Thymus (tissue), 11 donors: ENCODE measurements around the gene PRKAG2. TPM values are rescaled to one million over a fixed set of nuclear protein-coding genes. Genes with fewer than 3 reads are reported as not detected.

Experiments
- DNase-seq, 9 donors: peaks; one replicate each; pipeline ENCODE4 v3.0.0-alpha.2; 2013; ENCODE audit warnings: low spot score in 9 of 9, low read depth in 6 of 9, missing footprints in 1 of 9
- H3K27ac ChIP-seq, 2 donors: one replicate each; pipeline ENCODE4 v1.5.1; 2013; ENCODE audit warnings: control low read depth in 1 of 2, low read depth in 1 of 2, low read length in 1 of 2, mild to moderate bottlenecking in 1 of 2, moderate library complexity in 1 of 2
- H3K27me3 ChIP-seq, 2 donors: one replicate each; pipeline ENCODE4 v1.5.1; 2013; ENCODE audit warnings: low read length in 1 of 2; ENCODE audit not compliant: control insufficient read depth in 2 of 2, insufficient read depth in 1 of 2
- H3K36me3 ChIP-seq, 2 donors: one replicate each; pipeline ENCODE4 v1.5.1; 2013; ENCODE audit warnings: low read length in 1 of 2, mild to moderate bottlenecking in 1 of 2, moderate library complexity in 1 of 2; ENCODE audit not compliant: control insufficient read depth in 2 of 2, insufficient read depth in 2 of 2
- H3K4me1 ChIP-seq, 2 donors: one replicate each; pipeline ENCODE4 v1.5.1; 2013; ENCODE audit warnings: low read length in 2 of 2; ENCODE audit not compliant: control insufficient read depth in 2 of 2, insufficient read depth in 2 of 2
- H3K4me3 ChIP-seq, 2 donors: one replicate each; pipeline ENCODE4 v1.5.1; 2013; ENCODE audit warnings: low read length in 2 of 2, control low read depth in 1 of 2, mild to moderate bottlenecking in 1 of 2
- H3K9me3 ChIP-seq, 2 donors: one replicate each; pipeline ENCODE4 v1.5.1; 2013; ENCODE audit warnings: low read length in 1 of 2, mild to moderate bottlenecking in 1 of 2; ENCODE audit not compliant: control insufficient read depth in 2 of 2, insufficient read depth in 1 of 2
- WGBS: extraction: QIAGEN DNeasy Blood & Tissue Kit; methylation state at CpG from one replicate; pipeline ENCODE4 v1.1.7; 2013; 5-methylcytosine and 5-hydroxymethylcytosine counted together
- polyA plus RNA-seq: library from polyadenylated mRNA; stranded (reverse); fragments of 200-250 nt; gene quantifications from one replicate; pipeline ENCODE4 v1.2.3, GENCODE V29; 2013
- total RNA-seq: library from RNA; stranded (reverse); fragments of 120-200 nt; gene quantifications from one replicate; pipeline ENCODE4 v1.2.4, GENCODE V29; 2013
- donor health status: healthy.

Gene PRKAG2
- total and polyA plus RNA-seq, 2 donors: 5.1 to 33.7 TPM

- 93% methylated on average over 24 of the region's 24 CpGs for WGBS
- Histone ChIP-seq H3K4me1 (no peaks in the 10 kb centered on the region), H3K27me3 (peaks cover 0 to 5% of the 10 kb centered on the region in 2 donors)
Observed at GRCh38 chr7:151808400-151809145, 68.3 kb downstream of the PRKAG2 start.

GRCh38 chr7:151807846-151808245, 69.1 kb downstream of the PRKAG2 start:
- WGBS: 95% methylated on average over 15 of the region's 15 CpGs
- no peaks in the 10 kb centered on the region for H3K9me3 ChIP-seq
- DNase-seq: no peak

More at GRCh38 chr7:151808400-151809145, 68.3 kb downstream of the PRKAG2 start:
- Histone ChIP-seq H3K27ac (no peak overlapping the region), H3K9me3 (no peaks in the 10 kb centered on the region), H3K36me3 (no peaks in the 10 kb centered on the region), H3K4me3 (no peak overlapping the region)
- DNase-seq: no peak

GRCh38 chr7:151806952-151807775, 69.8 kb downstream of the PRKAG2 start:
- peaks cover 0 to 5% of the 10 kb centered on the region in 2 donors for H3K27me3 ChIP-seq
- H3K4me3 ChIP-seq: no peak overlapping the region
- H3K4me1 ChIP-seq: no peaks in the 10 kb centered on the region
- H3K9me3 ChIP-seq: no peaks in the 10 kb centered on the region
- H3K36me3 ChIP-seq: no peaks in the 10 kb centered on the region
- H3K27ac ChIP-seq: no peak overlapping the region
- DNase-seq: no peak
- WGBS: 93% methylated on average over 19 of the region's 19 CpGs

More at GRCh38 chr7:151807846-151808245, 69.1 kb downstream of the PRKAG2 start:
- no peaks in the 10 kb centered on the region for H3K36me3 ChIP-seq
- H3K27ac ChIP-seq: no peak overlapping the region
- H3K27me3 ChIP-seq: peaks cover 0 to 5% of the 10 kb centered on the region in 2 donors
- H3K4me1 ChIP-seq: no peaks in the 10 kb centered on the region
- H3K4me3 ChIP-seq: no peak overlapping the region

GRCh38 chr7:151806204-151806603, 70.7 kb downstream of the PRKAG2 start:
- WGBS: 88% methylated on average over 8 of the region's 8 CpGs
- Histone ChIP-seq H3K27me3 (peaks cover 0 to 5% of the 10 kb centered on the region in 2 donors), H3K9me3 (no peaks in the 10 kb centered on the region), H3K4me1 (no peaks in the 10 kb centered on the region), H3K4me3 (no peak overlapping the region), H3K36me3 (no peaks in the 10 kb centered on the region), H3K27ac (no peak overlapping the region)
- DNase-seq: no peak

- no peak for DNase-seq
- Histone ChIP-seq H3K9me3 (no peaks in the 10 kb centered on the region), H3K4me1 (no peaks in the 10 kb centered on the region), H3K27ac (no peak overlapping the region), H3K4me3 (no peak overlapping the region), H3K27me3 (peaks cover 0 to 5% of the 10 kb centered on the region in 2 donors), H3K36me3 (no peaks in the 10 kb centered on the region)
- 86% methylated on average over 6 of the region's 6 CpGs for WGBS
Observed at GRCh38 chr7:151805191-151805590, 71.7 kb downstream of the PRKAG2 start.

- no peak for DNase-seq
- peaks cover 0 to 5% of the 10 kb centered on the region in 2 donors for H3K27me3 ChIP-seq
- 98% methylated on average over 9 of the region's 9 CpGs for WGBS
- no peak overlapping the region for H3K27ac ChIP-seq
- H3K36me3 ChIP-seq: no peaks in the 10 kb centered on the region
- no peaks in the 10 kb centered on the region for H3K9me3 ChIP-seq
- H3K4me3 ChIP-seq: no peak overlapping the region
- H3K4me1 ChIP-seq: no peaks in the 10 kb centered on the region
Observed at GRCh38 chr7:151804756-151805155, 72.2 kb downstream of the PRKAG2 start.

GRCh38 chr7:151803841-151804240, 73.1 kb downstream of the PRKAG2 start:
- Histone ChIP-seq H3K36me3 (no peaks in the 10 kb centered on the region), H3K4me3 (no peak overlapping the region), H3K27ac (no peak overlapping the region), H3K27me3 (peaks cover 0 to 5% of the 10 kb centered on the region in 2 donors), H3K9me3 (no peaks in the 10 kb centered on the region), H3K4me1 (no peaks in the 10 kb centered on the region)
- no peak for DNase-seq
- WGBS: 96% methylated on average over 8 of the region's 8 CpGs

GRCh38 chr7:151802469-151802846, 74.5 kb downstream of the PRKAG2 start:
- H3K4me3 ChIP-seq: no peak overlapping the region
- H3K27ac ChIP-seq: no peak overlapping the region
- no peaks in the 10 kb centered on the region for H3K4me1 ChIP-seq
- no peaks in the 10 kb centered on the region for H3K36me3 ChIP-seq
- peaks cover 0 to 4% of the 10 kb centered on the region in 2 donors for H3K27me3 ChIP-seq
- H3K9me3 ChIP-seq: no peaks in the 10 kb centered on the region
- WGBS: 96% methylated on average over 5 of the region's 5 CpGs
- DNase-seq: no peak

GRCh38 chr7:151801782-151802468, 75.0 kb downstream of the PRKAG2 start:
- WGBS: 91% methylated on average over 15 of the region's 15 CpGs
- Histone ChIP-seq H3K4me1 (no peaks in the 10 kb centered on the region), H3K36me3 (no peaks in the 10 kb centered on the region), H3K9me3 (no peaks in the 10 kb centered on the region), H3K27me3 (peaks cover 0 to 2% of the 10 kb centered on the region in 2 donors), H3K27ac (no peak overlapping the region), H3K4me3 (no peak overlapping the region)
- DNase-seq: no peak
